GM12874 (cell line): ENCODE measurements around the gene ARRDC2.

Experiments
- TF ChIP-seq, protein P1 (sequence below): IDR thresholded peaks from 2 replicates; pipeline ENCODE4 v1.5.1; 2011; ENCODE audit warnings: low read depth, mild to moderate bottlenecking, control low read depth, low read length, moderate library complexity; ENCODE audit not compliant: insufficient read depth

Gene ARRDC2

GRCh38 chr19:17968362-17968761, 39.6 kb upstream of the ARRDC2 start:
- TF ChIP-seq, protein P1, sequence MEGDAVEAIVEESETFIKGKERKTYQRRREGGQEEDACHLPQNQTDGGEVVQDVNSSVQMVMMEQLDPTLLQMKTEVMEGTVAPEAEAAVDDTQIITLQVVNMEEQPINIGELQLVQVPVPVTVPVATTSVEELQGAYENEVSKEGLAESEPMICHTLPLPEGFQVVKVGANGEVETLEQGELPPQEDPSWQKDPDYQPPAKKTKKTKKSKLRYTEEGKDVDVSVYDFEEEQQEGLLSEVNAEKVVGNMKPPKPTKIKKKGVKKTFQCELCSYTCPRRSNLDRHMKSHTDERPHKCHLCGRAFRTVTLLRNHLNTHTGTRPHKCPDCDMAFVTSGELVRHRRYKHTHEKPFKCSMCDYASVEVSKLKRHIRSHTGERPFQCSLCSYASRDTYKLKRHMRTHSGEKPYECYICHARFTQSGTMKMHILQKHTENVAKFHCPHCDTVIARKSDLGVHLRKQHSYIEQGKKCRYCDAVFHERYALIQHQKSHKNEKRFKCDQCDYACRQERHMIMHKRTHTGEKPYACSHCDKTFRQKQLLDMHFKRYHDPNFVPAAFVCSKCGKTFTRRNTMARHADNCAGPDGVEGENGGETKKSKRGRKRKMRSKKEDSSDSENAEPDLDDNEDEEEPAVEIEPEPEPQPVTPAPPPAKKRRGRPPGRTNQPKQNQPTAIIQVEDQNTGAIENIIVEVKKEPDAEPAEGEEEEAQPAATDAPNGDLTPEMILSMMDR: no peak

- TF ChIP-seq, protein P1: no peak
Measured at GRCh38 chr19:17969096-17969792, 38.7 kb upstream of the ARRDC2 start.

DNA sequence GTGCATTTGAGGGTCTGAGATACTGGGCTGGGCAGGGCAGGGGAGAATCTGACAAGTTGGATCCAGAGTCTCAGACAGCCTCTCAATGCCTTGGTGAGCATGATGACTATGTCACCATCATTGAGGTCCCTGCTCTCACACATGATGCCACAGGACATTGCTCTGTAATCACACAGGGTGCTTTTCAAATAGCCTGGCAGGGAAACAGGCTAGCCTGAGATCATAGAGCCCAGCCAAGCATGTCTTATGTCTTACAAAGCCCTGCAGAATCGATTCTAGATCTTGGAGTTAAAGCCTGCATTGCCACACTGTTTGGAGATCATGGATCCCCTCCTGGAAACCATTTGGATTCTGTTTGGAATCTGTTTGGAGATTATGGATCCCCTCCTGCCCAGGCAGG, 35.7 kb upstream of the ARRDC2 start:
- TF ChIP-seq, protein P1: no peak

GRCh38 chr19:17973759-17974158, 34.2 kb upstream of the ARRDC2 start:
- TF ChIP-seq, protein P1: no peak

GRCh38 chr19:17974551-17974950, 33.4 kb upstream of the ARRDC2 start:
- TF ChIP-seq, protein P1: no peak

- TF ChIP-seq, protein P1: no peak
Measured at GRCh38 chr19:17975032-17975431, 32.9 kb upstream of the ARRDC2 start.

- TF ChIP-seq, protein P1: no peak
Measured at GRCh38 chr19:17977021-17977420, 30.9 kb upstream of the ARRDC2 start.
